Panc1 (cell line): ENCODE data around the gene FBXL4.

Source experiments
- POLR2AphosphoS5 ChIP-seq: IDR thresholded peaks from 2 replicates; pipeline ENCODE4 v1.6.1; 2012; ENCODE audit warnings: mild to moderate bottlenecking, low read depth, low read length, moderate library complexity
- TF ChIP-seq, protein P1 (sequence below): fragments of 450-650 bp; IDR thresholded peaks from 2 replicates; pipeline ENCODE4 v1.5.1; 2017; ENCODE audit warnings: mild to moderate bottlenecking

DNA sequence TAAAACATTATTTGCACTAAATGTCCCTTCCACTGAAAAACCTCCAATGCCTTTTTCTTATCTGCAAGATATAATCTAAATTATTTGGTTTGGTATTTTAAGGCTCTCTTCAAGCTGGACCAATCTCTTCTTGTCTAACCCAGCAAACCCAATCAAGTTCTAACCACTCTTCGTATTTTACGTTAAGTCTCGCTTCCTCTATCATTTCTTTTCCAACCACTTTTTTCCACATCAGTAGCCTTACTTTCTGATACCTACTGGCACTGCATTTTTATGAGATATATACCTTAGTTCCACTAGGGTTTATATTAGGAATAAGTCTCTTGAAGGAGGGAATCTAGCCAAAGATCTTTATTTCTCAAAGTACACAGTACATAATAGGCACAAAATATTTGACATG, 19.1 kb downstream of the FBXL4 start:
- TF ChIP-seq, protein P1, sequence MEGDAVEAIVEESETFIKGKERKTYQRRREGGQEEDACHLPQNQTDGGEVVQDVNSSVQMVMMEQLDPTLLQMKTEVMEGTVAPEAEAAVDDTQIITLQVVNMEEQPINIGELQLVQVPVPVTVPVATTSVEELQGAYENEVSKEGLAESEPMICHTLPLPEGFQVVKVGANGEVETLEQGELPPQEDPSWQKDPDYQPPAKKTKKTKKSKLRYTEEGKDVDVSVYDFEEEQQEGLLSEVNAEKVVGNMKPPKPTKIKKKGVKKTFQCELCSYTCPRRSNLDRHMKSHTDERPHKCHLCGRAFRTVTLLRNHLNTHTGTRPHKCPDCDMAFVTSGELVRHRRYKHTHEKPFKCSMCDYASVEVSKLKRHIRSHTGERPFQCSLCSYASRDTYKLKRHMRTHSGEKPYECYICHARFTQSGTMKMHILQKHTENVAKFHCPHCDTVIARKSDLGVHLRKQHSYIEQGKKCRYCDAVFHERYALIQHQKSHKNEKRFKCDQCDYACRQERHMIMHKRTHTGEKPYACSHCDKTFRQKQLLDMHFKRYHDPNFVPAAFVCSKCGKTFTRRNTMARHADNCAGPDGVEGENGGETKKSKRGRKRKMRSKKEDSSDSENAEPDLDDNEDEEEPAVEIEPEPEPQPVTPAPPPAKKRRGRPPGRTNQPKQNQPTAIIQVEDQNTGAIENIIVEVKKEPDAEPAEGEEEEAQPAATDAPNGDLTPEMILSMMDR: no peak
- TF ChIP-seq POLR2AphosphoS5: no peak
